HG03039 (cell line): ENCODE results near the gene HYCC2.
A peak's percentile ranks its signal among the peaks of the same experiment; 100 is the strongest.
"Not testable (repeated sequence)": the region's sequence is repeated elsewhere in the genome, so short reads cannot be mapped to it uniquely, and the experiment has no call there.

Experiments
- ATAC-seq: cut with Tn5 transposase; IDR thresholded peaks from one replicate; pipeline ENCODE4 v1.9.1; 2021; ENCODE audit warnings: mild to moderate bottlenecking, moderate library complexity; ENCODE audit not compliant: unreplicated experiment

Gene HYCC2

DNA sequence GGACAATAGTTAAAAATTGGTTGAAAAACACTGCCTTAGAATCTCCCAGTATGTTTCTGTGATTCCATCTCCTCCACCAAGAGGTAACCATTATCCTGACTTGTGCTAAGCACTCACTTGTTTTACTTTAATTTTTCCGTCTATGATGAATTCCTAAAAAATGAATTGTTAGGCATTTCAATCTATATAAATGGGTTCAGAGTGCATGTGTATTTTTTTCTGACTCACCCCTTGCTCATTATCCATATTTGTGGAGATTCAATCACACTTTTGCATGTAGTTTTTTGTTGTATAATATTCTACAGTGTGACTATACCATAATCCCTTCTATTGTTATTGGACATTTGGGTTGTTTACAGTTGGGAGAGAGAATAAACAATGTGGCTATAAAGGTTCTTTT, 1.6 kb upstream of the HYCC2 start:
- no peak for ATAC-seq

DNA sequence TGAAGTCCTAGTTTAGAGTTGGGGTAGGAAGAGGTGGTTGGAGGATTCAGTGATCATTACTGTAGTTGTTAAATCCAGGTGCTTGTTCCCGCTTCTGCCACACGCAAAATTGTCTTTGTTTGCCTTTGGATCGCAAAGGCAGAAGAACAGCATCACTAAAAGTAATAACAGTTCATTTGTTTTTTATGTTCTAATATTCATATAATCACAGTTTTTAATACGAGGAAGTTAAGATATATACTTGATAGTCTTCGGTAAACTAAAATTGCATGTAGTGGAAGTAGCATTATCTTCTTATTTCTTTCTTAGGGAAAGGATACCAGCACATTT, 695 bp upstream of the HYCC2 start:
- ATAC-seq, result no peak

DNA sequence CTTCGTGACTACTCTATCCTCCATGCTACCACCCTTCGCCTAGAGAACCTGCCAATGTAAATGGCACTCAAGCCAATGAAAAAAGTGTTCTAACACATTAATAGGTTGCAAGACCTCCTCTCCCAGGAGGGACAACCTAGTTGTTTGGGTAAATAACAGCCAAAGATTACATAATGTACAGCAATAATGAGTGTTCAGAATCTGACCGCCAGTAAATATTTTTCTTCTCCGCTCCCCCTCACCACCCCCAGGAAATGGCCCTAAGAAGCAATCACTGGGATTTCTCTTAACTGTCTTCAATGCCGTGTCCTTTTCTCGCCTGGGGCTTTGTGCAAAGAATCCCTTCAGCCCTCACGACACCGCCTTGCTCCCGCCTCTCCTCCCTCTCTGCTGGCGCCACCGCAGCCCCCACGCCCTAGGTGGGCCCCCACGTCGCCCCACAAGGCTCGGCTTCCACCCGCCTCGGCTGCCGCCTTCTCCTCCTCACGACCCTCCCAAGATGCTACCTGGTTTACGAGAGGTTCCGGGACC, 458 bp downstream of the HYCC2 start:
- peak; percentile 23 for ATAC-seq

DNA sequence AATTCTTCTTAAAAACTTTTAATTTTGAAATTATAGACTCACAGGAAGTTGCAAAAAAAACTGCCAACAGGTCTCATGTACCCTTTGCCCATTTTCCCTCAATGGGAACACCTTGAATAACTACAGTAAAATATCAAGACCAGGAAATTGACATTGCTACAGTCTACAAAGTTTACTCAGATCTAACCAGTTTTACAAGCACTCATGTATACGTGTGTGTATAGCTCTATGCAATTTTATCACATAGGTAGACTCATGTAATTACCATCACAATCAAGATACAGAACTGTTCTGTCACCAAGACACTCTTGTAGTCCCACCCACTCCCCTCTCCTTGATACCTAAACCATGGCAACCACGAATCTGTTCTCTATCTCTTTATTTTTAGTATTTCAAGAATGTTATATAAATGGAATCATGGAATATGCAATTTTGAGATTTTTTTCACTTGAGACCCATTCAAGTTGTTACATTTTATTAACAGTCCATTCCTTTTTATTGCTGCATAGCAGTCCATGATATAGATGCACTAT, 6.6 kb downstream of the HYCC2 start:
- no peak for ATAC-seq

DNA sequence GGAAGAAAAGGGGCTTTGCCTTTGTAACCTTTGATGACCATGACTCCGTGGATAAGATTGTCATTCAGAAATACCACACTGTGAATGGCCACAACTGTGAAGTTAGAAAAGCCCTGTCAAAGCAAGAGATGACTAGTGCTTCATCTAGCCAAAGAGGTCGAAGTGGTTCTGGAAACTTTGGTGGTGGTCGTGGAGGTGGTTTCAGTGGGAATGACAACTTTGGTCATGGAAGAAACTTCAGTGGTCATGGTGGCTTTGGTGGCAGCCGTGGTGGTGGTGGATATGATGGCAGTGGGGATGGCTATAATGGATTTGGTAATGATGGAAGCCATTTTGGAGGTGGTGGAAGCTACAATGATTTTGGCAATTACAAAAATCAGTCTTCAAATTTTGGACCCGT, 8.0 kb downstream of the HYCC2 start:
- not testable (repeated sequence) for ATAC-seq

DNA sequence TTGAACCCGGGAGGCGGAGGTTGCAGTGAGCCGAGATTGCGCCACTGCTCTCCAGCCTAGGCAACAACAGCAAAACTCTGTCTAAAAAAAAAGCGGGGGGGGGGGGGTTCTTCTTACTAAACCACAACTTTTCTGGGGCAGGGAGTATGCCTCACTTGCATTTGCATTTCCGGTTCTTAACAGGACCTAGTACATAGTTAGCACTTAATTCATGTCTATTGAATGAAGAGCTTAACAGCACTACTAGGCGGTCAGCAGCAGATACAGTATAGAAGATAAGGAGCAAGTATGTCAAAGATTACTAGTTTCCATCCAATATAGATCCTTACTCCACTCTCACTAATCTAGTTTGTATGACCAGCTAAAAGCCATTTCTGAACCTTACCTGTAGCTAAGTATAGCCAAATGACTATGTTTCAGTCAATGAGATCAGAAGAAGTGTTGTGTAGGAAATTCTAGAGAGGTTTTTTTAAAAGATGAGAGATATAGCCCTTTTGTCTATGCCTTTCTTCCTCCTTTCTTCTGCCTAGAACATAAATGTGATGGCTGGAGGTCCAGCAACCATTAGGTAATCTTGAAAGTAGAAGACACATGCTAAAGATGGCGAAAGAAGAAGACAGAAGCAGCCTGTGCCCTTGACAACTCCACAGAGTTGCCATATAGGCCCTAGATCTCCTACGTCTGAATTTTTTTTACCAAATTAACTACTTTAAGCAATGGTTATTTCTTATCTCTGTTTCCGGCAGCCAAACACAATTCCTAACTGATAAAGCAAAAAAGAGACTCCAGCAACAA, 11.3 kb downstream of the HYCC2 start:
- no peak for ATAC-seq

DNA sequence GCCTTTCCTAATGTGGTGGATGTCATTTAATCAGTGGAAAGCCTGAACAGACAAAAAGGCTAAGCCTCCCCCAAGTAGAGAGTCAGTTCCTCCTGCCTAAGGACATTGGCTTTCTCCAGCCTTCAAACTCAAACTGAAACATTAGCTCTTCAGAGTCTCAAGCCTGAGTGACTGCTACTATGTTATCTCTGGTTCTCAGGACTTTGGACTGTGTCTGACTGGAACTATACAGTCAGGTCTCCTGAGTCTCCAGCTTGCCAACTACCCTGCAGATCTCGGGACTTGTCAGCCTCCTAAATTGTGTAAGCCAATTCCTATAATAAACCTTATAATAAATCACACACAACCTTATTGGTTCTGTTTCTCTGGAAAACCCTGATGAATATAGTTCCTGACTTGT, 12.6 kb downstream of the HYCC2 start:
- ATAC-seq, result no peak

DNA sequence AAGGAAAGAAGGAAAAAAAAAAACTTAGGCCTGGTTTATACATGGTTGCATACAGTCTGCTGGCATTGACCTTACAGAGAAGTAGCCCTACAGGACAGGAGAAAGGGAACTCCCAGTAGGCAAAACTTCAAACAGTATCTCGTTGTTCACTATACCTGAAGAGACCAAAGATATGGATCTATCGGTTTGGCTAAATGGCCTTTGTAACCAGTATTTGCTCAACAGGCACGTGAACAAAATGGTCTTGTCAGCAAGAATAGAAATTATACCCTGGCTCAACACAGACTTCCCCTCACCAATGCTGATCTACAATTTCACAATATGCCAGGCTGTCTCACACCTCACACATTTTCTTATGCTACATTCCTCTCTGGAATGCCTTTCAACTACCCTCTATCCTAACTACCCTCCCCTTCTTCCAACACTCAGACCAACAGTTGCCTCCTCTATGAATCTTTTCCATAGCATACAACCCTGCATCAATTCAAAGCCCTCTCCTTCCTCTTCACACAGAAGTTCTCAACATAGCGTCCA, 13.7 kb downstream of the HYCC2 start:
- ATAC-seq, result no peak

DNA sequence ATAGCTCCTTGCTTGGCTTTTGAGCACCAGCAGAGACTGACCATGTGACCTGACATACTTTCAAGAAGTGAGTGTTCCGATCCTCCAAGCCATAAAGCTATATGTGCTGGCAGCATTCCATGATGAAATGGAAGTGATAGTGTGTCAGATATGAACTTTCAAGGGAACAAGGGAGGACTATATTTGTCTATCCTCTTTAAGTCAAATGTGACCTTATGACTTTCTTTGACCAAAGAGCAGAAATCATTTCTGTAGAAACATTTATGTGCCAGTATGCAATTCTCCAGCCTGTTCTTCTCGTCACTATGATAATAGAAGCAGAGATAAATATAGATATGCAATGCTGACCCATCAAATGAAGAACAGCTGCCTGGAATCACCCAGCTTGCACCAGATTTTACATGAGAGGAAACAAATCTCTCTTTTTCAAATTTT, 14.4 kb downstream of the HYCC2 start:
- no peak for ATAC-seq

DNA sequence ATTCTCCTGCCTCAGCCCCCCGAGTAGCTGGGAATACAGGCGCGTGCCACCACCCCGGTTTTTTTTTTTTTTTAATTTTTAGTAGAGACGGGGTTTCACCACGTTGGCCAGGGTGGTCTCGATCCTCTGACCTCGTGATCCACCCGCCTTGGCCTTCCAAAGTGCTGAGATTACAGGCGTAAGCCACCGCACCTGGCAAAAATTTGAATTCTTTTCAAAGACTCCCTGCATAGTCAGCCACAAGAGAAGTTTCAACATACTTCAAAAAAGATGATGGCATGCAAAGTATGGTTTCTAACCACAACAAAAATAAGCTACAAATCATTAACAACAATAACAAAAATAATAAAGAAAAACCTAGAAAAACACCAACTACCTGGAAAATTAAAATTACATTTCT, 22.0 kb downstream of the HYCC2 start:
- no peak for ATAC-seq

DNA sequence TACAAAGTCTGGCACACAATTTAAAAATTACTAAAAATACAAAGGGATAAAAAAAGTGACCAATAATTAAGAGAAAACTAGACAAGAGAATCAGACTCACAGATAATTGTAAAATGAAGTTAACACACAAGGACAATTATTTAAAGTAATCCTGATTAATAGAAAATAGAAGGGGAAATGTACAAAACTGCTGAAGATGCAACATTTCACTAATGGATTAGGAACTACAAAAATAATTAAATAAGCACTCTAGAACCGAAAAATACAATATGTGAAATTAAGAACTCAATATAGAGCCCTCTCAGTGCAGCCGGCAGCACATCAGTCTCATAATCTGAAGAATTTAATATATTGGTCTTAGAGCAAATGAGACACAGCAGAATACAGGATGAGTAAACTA, 24.6 kb downstream of the HYCC2 start:
- no peak for ATAC-seq

DNA sequence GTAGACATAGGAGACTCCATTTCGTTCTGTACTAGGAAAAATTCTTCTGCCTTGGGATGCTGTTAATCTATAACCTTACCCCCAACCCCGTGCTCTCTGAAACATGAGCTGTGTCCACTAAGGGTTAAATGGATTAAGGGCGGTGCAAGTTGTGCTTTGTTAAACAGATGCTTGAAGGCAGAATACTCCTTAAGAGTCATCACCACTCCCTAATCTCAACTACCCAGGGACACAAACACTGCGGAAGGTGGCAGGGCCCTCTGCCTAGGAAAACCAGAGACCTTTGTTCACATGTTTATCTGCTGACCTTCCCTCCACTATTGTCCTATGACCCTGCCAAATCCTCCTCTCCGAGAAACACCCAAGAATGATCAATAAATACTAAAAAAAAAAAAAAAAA, 28.4 kb downstream of the HYCC2 start:
- ATAC-seq, result not testable (repeated sequence)

DNA sequence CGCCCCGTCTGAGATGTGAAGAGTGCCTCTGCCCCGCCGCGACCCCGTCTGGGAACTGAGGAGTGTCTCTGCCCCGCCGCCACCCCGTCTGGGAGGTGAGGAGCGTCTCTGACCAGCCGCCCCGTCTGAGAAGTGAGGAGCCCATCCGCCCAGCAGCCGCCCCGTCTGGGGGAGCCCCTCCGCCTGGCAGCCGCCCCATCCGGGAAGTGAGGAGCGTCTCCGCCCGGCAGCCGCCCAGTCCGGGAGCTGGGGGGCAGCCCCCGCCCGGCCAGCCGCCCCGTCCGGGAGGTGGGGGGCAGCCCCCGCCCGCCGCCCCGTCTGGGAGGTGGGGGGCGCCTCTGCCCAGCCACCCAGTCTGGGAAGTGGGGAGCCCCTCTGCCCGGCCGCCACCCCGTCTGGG, 29.0 kb downstream of the HYCC2 start:
- ATAC-seq, result not testable (repeated sequence)

DNA sequence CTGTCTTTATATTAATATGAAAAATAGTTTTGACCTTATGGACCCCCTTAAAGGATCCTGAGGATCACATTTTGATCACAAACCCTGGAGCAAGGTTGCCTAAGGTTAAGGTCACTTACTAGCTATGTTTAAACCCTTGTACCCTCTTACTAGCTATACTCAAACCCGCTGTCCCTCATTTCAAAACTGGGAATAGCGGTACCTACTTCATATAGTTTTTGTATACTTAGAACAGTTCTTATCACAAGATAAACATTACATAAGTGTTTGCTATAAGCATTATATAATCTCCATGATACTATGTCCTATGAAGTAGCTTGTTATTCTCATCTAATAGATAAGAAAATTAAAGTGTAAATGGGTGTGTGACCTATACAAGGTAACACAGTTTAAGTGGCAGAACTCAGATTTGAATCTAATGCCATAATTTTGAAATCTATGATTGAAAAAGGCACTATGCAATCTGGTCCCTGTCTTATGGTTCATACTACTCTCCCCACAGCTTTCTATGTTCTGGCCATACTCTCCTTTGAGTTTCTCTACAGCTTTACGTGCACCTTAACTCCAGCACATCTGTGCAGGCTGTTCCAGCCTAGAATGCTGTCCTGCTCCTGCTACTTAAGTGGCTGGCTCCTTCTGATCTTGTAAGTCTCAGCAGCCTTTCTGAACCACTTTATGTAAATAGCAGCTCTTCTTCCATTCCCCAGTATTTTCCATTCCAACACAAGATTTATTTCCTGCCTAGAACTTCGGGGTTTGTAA, 30.4 kb downstream of the HYCC2 start:
- no peak for ATAC-seq

DNA sequence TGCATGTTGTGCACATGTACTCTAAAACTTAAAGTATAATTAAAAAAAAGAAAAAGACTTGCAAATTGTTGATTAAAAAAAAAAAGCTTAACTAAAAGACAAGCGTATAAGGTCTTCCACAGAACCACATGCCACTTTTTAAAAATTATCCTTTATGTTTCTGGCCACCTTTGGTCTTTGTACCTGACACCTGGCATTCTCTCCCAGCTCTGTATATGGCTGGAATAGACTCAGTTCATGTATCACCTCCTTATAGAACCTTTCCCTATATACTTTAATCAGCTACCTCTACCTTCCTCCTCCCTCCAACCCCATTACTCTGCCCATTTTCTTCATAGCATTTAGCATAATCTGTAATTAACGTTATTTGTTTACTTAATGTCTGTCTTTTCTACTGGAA, 32.6 kb downstream of the HYCC2 start:
- no peak for ATAC-seq

DNA sequence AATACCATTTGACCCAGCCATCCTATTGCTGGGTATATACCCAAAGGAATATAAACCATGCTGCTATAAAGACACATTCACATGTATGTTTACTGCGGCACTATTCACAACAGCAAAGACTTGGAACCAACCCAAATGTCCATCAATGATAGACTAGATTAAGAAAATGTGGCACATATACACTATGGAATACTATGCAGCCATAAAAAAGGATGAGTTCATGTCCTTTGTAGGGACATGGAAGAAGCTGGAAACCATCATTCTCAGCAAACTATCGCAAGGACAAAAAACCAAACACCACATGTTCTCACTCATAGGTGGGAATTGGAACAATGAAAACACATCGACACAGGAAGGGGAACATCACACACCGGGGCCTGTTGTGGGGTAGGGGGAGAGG, 33.1 kb downstream of the HYCC2 start:
- ATAC-seq, result not testable (repeated sequence)

DNA sequence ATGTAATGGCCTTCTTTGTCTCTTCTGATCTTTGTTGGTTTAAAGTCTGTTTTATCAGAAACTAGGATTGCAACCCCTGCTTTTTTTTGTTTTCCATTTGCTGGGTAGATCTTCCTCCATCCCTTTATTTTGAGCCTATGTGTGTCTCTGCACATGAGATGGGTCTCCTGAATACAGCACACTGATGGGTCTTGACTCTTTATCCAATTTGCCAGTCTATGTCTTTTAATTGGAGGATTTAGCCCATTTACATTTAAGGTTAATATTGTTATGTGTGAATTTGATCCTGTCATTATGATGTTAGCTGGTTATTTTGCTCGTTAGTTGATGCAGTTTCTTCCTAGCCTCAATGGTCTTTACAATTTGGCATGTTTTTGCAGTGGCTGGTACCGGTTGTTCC, 37.1 kb downstream of the HYCC2 start:
- not testable (repeated sequence) for ATAC-seq

DNA sequence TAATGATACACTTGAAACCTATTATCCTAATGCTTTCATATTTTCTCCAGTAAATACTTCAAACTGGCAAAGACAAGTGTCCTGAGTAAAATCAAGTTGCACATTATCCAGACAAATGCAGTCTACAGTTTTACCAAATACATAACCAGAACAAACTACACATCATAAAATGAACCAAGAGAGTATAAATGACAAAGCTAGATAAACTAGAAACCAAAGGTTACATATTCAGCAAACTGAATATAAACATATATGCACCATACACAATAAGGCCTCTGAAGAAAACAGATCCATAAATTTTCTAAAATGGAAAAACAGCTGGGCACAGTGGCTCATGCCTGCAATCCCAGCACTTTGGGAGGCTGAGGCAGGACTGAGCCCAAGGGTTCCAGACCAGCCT, 47.0 kb downstream of the HYCC2 start:
- no peak for ATAC-seq

DNA sequence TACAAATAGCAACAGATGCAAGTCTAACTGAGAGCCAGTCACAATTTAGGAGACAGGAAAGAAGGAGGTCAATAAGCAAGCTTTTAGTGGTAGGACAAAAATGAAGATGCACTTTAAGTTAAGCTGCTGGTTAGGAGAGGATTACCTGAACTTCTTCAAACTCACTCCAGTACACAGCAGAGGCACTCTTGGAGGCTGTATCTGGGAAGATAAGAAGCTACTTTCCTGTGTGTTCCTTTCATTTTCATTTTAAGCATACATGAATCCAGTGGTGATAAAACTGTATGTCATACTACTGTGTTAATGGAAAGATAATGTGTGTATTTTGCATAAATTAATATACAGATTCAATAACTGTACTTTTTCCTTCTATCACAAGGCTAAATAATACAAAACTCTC, 49.6 kb downstream of the HYCC2 start:
- ATAC-seq, result no peak
